ENCODE results near the gene AMIGO2.
"Not testable (repeated sequence)": the region's sequence is repeated elsewhere in the genome, so short reads cannot be mapped to it uniquely, and the experiment has no call there.

The AMIGO2 gene
- total RNA-seq, result 0.59 to 8.7 (median 2.5) reads per million in 17 experiments

GRCh38 chr12:47079468-47079980 is at the start of gene AMIGO2, which contains the start of gene PCED1B:
AMIGO2 (minus strand) TSS chr12:47079959; CDS start chr12:47079002, 957 bp downstream.
PCED1B (plus strand) TSS chr12:47079621; CDS start chr12:47235064, 155,443 bp downstream.
- DNase-seq, result peak; percentile 67 to 89 (median 82)

DNA sequence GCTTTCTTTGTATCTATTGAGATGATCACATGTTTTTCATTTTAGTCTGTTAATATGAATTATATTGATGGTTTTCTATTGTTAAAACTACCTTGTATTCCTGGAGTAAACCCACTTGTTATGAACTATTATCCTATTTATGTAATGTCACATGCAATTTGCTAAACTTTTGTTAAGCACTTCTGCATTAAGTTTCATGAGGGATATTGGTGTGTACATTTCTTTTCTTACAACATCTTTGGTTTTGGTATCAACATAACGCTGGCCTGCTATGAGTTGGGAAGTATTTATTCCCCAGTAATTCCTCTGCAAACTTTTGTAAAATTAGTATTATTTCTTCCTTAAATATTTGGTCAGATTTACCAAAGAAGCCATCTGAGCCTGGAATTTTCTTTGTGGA is 46.5 kb upstream of the AMIGO2 start:
- DNase-seq, result peak in 2 of 4 experiments; percentile 32 to 46

DNA sequence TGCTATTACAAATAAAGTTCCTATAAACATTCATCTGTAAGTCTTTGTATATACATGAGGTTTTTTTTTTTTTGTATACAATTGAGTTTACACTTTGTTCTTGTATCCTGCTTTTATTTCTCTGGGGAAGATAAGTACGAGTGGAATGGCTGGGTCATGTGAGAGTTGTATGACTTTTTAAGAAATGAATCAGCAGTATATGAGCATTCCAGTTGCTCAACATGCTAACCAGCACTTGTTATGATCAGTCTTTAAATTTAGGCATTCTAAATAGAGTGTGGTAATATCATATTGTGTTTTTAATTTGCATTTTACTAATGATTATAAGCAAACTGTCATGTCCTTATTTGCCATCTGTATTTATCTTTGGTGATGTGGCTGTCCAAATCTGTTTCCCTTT is 44.7 kb upstream of the AMIGO2 start:
- peak in 3 of 4 experiments; percentile 18 to 64 (median 43) for DNase-seq

- no peak for DNase-seq
Measured at GRCh38 chr12:47123730-47124129, 44.0 kb upstream of the AMIGO2 start.

DNA sequence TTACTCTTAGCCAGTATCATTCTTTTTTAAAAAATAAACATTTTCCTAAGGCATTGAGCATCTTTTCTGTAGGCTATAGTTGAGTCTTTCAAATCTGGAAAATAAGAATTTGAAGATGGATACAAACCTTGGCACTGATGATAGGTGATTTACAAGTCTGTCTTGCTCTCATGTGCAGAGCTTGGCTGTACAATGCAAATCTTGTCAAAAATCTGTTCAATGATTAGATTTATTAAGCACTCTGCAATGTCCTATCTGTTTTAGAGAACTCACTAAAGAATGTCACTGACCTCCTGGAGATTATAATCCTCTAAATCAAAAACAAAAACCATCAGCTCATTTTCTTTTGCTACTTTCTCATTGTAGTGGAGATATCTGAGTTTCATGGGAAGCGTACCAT is 42.8 kb upstream of the AMIGO2 start:
- no peak for DNase-seq

DNA sequence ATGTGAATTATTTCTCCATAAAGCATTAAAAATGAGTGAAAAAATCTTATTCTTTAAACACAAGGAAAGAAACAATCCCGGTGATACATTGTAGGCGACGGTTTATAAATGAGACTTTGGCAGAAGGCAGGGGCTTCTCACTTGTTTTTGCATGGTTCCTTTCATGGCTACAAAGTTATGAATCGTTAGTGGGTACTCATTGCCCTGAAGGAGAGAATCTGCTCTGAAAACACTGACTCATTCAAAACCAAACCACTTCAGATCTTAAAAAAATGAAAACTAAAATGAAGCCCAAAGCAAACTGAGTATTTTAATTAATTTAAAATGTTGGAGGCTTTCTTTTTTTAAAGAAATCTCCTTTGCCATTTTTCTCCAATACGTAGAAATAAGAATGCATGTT is 41.4 kb upstream of the AMIGO2 start:
- DNase-seq, result no peak

DNA sequence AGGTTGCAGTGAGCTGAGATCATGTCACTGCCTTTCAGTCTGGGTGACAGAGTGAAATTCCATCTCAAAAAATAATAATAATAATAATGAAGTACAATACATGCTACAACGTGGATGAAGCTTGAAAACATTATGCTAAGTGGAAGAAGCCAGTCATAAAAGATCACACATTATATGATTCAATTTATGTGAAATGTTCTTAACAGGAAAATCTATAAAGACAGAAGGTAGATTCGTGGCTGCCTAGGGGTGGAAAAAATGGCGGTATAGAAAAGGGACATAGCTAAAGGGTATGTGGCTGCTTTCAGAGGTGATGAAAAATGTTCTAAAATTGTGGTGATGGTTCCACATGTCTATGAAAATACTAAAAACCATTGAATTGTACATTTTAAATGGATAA is 41.0 kb upstream of the AMIGO2 start:
- no peak for DNase-seq

DNA sequence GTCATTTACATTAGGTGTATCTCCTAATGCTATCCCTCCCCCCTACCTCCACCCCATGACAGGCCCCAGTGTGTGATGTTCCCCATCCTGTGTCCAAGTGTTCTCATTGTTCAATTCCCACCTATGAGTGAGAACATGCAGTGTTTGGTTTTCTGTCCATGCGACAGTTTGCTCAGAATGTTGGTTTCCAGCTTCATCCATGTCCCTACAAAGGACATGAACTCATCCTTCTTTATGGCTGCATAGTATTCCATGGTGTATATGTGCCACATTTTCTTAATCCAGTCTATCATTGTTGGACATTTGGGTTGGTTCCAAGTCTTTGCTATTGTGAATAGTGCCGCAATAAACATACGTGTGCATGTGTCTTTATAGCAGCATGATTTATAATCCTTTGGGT is 37.5 kb upstream of the AMIGO2 start:
- not testable (repeated sequence) for DNase-seq

DNA sequence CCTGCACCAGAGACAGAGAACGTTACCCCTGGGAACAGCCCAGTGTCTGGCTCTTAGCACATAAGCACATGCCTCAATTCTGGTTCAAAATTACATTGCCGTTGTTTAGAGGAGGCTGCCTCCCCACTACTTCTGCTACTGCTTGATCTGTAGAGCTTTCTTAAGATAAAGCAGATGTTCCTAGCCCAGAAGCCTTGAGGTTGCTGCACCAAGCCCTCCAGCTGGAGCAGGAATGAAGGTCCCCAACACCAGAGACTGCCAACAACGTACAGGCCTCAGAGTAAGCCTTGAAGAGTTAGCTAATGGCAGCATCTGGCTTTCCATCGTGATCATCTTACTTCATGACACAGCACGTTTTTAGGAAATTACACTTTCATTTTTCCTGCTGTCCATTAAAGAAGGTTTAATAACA is 34.7 kb upstream of the AMIGO2 start:
- no peak for DNase-seq

DNA sequence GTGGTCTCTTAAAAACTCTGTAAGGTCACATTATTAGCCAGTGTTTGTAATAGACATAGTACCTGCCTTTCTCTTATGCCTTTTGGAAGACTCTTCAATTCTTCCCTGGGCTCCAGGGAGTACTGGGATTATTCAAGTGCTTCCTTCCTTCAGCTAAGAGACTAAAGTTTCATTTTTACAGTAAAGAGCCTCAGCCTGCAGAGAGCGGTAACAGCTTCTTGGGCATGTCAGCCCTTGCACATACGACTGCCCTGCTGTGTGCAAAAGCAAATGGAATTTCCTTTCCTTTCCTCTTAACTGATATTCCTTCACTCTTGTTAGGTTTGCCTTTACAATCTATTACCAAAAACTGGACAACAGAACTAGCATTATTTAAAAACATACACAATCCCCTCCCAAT is 32.9 kb upstream of the AMIGO2 start:
- DNase-seq, result no peak

GRCh38 chr12:47111854-47112253 is 32.1 kb upstream of the AMIGO2 start:
- DNase-seq, result no peak

DNA sequence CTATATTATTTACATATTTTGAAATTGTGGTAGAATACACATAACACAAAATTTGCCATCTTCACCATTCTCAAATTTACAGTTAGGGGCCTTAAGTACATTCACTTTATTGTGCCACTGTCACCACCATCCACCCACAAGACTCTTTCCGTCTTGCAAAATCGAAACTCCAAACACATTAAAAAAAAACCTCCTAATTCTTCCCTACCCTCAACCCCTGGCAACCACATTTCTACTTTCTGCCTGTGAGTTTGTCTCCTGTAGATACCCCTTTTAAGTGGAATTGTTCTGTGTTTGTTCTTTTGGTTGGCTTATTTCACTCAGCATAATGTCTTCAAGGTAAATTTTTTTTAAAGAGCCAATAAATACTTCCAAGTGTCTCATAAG is 31.6 kb upstream of the AMIGO2 start:
- no peak for DNase-seq

DNA sequence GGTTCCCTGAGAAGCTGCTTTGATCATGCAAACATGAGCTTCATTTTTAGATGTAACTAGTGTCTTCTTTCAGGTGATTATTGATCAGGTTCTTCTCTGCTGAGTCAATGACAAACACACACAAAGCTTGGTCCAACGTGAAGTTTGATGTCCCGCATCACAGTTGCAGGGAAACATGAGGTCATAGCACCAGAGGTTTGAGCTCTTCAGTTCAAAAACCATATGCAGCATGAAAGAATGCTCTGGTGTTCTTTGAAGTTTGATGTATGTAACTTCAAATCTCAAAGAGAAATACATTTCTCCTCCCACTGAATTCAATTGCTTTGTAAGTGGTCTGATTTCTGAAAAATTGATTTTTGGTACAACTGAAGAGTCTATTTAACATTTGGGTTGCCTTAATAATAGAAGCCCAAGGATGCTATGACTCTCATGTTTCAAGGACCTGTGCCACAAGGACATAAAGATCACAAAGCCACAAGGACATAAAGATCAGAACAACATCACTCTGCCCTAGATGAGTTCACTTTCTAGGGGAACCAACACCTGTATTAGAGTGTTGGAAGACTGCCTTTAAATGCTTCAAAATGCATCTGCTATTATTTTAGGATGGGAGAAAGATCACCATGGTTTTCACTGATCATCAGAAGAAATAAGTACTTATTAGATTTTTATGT is 31.1 kb upstream of the AMIGO2 start:
- DNase-seq, result no peak

- DNase-seq, result no peak
Measured at GRCh38 chr12:47110011-47110541, 30.3 kb upstream of the AMIGO2 start.

GRCh38 chr12:47107926-47108325 is 28.2 kb upstream of the AMIGO2 start:
- DNase-seq, result no peak

DNA sequence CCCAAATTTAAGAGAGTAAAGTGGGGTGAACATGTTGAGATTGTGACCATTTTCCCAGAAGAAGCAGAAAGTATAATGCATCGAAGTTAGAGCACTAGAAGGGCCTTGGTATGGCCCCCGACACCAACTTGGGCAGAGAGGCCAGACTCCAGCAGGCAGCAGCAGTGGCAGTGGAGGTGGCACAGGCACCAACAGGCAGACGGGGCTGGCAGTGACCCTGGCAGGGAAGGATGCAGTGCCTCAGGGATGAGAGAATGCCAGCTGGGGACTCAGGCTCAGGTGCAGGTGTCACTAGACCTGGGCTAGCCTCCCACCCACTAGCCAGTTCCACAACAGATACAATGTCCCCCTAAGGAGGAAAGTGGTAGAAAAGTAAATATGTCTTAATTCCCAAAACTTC is 27.7 kb upstream of the AMIGO2 start:
- DNase-seq, result no peak

DNA sequence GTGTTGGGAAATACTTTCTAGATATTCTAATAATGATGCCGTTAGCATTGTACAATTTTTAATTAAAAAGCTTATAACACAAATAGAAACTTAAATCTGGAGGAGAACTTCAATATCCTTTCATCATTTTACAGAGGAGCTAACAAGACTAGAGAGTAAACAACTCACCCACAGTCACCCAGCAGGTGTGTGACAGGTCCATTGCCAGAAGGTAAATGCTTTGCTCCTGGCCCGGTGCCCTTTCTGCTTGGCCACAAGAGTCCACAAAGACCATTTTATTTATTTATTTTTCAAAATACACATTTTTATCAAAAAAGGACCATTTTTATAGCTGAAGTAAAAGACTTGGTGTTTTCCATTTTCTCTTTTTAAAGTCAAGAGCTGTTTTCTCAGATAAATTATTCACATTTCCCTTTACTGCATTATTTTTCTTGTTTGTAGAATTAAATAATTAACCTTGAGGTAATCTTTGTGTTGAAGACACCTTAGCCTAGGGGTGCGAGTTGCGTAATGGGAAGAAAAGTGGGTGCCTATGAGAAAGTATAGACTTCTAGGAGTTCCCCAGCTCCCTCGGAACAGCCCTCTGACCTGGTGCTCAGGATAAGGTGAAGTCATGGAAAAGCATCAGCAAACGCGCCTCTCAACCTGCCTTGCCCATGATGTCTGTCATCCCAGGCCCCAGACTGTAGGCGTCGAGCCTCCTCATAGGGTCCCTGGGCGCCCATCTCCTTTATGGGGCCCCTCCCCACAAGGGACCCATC is 26.3 kb upstream of the AMIGO2 start:
- no peak for DNase-seq

DNA sequence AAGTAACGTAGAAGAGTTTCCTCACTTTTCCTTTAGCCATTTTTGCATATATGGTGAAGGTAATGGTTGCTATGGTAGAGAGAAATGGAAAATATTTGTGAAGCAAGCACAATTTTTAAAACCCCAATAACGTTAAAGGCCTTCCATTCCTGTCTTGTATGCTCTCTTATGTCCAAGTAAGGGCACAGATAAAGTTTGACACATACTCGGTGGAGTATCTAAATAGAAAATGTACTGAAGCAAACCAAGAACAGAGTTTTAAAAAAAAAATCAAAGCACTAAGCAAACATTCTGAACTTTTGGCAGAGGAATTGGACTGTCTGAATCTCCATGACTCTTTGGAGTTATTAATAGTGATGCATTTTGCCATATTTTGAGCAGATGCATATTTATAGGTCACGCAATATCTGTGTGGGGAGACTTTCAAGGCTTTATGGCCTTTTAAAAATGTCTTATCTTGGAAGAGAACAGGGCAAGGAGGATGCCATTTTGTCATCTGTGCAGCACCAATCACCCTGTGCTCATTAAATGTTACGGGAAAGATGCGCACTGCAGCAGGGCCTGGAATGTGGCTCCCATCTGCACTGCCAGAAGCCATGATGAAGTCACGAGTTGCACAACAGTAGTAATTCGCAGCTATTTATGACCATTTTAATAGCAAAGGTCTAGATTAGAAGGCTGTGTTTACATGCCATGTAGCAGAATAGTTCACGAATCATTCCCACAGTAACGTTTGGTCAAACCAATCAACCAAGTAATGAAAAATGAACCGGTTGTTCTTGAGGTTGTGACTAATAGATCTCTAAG is 23.3 kb upstream of the AMIGO2 start:
- no peak for DNase-seq

DNA sequence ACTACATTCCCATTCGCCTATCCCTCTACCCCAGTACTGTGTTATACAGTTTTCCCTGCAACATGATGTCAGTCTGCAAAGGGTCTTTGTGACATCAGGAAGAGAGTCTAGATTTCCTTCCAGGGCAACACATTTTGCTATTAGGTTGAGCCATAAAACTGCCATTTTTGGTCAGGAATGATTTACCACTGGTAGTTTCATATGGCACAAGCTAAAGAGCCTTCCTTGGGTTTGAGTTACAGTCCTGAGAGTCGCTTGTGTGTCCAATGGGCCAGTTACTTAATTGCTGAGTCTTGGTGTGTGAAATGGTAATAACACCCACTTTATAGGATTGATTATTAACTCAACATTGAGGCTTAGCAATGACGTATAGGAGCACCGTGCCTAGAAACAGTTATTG is 22.6 kb upstream of the AMIGO2 start:
- no peak for DNase-seq

- no peak for DNase-seq
Measured at GRCh38 chr12:47100160-47100559, 20.4 kb upstream of the AMIGO2 start.

DNA sequence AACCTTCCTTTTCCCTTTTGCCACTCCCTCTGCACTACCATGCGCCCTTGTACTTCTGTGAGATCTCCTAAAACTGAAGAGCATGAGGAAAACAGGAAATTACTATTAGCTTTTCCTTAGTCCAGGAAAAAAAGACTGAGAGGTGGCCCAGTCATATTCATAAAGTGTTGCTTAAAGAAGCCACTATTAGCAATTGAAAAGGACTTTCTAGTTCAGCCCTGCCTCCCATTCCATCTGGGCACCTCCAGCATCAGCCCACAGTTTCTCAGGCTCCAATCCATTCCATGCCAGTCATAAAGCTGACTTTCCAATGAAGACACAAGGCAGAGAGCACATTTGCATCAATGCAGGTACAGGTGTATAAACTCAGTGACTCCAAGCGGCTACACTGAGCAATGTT is 19.9 kb upstream of the AMIGO2 start:
- no peak for DNase-seq

GRCh38 chr12:47098099-47098498 is 18.3 kb upstream of the AMIGO2 start:
- DNase-seq, result no peak

Measured in suppressor macrophage (primary cell).